GM04504 (cell line): Measurements from ENCODE around the gene MIEF1.

Source experiments
- DNase-seq: peaks from one replicate; pipeline ENCODE4 v3.0.0-alpha.2; 2012; ENCODE audit warnings: low read depth

MIEF1 gene

DNA sequence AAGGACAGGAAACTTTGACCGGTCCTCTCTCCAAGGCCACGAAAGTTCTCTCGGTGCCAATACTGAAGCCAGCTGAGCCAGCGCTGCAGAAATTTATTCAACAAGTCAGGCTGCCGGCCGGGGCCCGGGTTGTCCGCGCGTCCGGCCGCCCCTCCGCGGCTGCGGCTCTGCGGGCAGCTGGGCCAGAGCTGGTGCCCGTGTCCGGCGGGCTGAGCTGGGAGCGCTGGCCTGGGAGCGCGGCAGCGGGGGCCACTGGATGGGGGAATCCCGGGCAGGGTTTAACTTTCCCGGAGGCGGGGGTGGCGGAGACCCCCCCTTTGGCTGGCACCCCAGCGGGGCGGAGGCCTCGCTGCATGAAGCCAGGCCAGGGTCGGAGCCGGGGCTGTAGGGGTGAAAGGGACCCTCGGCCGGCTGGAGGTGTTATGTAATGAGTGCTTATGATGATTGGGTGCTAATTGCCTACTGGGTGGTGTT is 56.2 kb downstream of the MIEF1 start:
- no peak for DNase-seq

DNA sequence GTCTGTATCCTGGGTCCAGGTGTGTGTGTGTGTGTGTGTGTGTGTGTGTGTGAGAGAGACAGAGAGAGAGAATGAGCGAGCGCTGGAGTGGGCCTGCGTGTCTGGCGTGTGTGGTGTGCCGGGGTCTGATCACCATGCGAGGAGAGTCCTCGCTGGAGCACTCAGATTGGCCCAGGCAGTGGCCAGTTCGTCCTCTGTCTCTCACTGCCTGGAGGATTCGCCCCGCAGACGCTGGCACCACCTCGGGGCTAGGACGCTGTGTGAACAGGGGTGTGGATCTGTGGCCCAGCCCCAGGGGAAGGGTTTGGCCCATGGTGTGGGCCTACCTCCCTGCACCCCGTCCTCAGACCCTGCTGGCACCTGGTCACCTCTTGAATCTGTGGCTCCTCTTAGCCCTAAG is 56.9 kb downstream of the MIEF1 start:
- no peak for DNase-seq

GRCh38 chr22:39559456-39560105 is 57.5 kb downstream of the MIEF1 start:
- DNase-seq: no peak

- DNase-seq: no peak
These were observed 58.0 kb downstream of the MIEF1 start for GRCh38 chr22:39560127-39560526.

DNA sequence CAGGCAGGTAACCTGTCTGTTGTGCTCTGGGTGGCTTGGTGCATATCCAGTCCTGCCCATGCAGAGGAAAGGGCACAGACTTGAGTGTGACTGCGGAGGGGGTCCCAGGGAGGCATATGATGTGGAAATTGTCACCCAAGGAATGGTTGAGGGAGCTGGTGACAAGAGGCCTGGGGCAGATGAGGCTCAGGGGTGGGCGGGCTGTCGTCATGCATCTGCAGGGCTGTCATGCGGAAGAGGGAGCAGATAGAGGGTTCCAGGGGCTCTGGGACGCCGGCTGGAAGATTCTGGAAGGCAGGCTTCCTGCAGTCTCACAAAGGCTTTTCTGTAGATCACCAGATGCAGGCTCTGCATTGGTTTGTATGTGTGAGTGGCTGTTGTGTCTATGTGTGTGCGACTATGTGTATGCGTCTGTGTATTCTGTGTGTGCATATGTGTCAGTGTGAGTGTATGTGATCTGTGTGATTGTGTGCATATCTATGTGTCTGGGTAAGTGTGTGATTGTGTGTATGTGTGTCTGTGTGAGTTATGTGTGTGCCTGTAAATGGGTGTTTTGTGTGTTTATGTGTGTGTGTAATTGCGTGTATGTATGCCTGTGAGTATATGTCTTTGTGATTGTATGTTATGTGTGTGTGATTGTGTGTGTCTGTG is 60.9 kb downstream of the MIEF1 start:
- no peak for DNase-seq

DNA sequence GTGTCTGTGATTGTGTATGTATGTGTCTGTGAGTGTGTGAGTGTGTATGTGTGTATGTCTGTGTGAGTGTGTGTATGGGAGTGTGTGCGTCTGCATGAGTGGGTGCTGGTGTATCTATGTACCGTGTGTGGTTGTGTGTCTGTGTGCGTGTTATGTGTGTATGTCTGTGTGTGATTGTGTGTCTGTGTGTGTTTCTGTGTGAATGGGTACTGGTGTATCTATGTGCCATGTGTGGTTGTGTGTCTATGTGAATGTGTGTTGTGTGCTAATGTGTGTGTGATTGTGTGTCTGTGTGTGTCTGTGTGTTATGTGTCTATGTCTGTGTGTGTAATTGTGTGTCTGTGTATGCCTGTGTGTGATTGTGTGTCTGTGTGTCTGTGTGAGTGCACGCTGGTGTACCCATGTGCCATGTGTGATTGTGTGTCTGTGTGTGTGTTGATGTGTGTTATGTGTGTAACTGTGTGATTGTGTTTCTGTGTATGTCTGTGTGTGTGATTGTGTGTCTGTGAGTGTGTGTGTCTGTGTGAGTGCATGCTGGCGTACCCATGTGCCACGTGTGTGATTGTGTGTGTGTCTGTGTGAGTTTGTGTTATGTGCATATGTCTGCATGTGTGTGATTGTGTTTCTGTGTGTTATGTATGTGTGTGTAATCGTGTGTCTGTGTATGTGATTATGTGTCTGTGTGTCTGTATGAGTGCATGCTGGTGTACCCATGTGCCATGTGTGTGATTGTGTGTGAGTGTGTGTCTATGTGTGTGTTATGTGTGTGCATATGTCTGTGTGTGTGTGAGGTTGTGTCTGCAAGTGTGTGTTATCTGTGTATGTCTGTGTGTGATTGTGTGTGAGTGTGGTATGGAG is 61.7 kb downstream of the MIEF1 start:
- no peak for DNase-seq

GRCh38 chr22:39565414-39565944 is 63.4 kb downstream of the MIEF1 start:
- DNase-seq: no peak

DNA sequence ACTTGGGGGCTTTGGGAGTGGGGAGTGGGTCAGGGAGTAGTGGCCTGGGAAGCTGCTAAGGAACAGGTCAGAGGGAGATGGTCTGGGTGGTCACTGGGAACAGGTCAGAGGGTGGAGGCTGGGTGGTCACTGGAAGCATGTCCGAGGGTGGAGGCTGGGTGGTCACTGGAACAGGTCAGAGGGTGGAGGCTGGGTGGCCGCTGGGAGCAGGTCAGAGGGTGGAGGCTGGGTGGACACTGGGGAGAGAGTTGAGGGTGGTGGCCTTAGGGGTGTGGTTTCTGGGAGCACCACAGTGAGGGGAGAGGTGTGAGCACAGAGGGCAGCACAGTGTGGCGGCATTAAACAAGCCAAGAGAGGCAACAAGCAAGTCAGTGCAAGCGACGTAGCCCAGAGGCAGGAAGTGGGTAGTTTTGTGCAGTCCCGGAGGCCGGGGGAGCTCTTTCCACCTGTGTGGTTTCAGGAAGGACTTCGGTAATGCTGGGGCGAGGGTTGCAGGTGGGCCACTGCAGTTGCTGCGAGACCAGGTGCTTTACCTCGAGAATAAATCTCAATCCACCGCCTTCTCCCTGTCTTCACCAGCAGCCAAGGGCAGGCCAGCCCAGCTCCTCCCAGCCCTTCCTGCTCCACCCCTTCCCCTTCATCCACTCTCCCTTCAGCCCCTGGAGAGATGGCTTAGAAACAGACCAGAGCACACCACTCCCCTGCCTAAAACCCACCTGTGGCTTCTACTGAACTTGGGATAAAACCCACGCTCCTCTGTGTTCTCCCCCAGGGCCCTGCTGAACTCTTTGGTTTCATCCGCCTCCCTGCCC is 65.3 kb downstream of the MIEF1 start:
- DNase-seq: no peak
